Endometrial microvascular endothelial cells (primary cell): ENCODE results near the gene SZRD1. TPM values are rescaled to one million over a fixed set of nuclear protein-coding genes. Genes with fewer than 3 reads are reported as not detected.

Experiments
- in situ Hi-C: cut with HindIII; loops from 2 replicates; pipeline ENCODE4 v1.10.0; 2017; ENCODE audit warnings: low sequenced_read_pairs, low pct_unique_long_range_greater_than_20kb; ENCODE audit errors: inconsistent ontology term
- total RNA-seq: library from RNA; depleted of rRNA; stranded (reverse); fragments of >200 nt; gene quantifications from one replicate; pipeline ENCODE4 v1.2.3, GENCODE V29; 2015; ENCODE audit errors: inconsistent ontology term

SZRD1 gene
- total RNA-seq, 1 donor from 2014 or later, result 84.6 TPM

- in situ Hi-C loops, result loop anchor here (25.0 kb wide), 1 partner anchor 120 kb away; the partner anchor contains the start of gene CPLANE2
Measured at GRCh38 chr1:16356867-16357266, 10.2 kb upstream of the SZRD1 start.

DNA sequence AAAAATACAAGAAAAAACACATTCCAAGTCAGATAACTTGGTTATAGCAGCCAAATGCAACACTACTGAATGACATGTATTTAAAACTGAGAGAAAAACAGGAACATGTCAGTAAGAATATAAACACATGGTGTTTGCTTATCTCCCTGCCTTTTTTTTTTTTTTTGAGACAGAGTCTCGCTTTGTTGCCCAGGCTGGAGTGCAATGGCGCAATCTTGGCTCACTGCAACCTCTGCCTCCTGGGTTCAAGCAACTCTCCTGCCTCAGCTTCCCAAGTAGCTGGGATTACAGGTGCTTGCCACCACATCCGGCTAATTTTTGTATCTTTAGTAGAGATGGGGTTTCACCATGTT is 1.9 kb upstream of the SZRD1 start:
- in situ Hi-C loops, result loop anchor here (25.0 kb wide), 1 partner anchor 128 kb away; the partner anchor contains the start of gene CPLANE2

- in situ Hi-C loops, result loop anchor here (25.0 kb wide), 1 partner anchor 130 kb away; the partner anchor contains the start of gene CPLANE2
Measured at GRCh38 chr1:16367258-16367967, 371 bp downstream of the SZRD1 start.

DNA sequence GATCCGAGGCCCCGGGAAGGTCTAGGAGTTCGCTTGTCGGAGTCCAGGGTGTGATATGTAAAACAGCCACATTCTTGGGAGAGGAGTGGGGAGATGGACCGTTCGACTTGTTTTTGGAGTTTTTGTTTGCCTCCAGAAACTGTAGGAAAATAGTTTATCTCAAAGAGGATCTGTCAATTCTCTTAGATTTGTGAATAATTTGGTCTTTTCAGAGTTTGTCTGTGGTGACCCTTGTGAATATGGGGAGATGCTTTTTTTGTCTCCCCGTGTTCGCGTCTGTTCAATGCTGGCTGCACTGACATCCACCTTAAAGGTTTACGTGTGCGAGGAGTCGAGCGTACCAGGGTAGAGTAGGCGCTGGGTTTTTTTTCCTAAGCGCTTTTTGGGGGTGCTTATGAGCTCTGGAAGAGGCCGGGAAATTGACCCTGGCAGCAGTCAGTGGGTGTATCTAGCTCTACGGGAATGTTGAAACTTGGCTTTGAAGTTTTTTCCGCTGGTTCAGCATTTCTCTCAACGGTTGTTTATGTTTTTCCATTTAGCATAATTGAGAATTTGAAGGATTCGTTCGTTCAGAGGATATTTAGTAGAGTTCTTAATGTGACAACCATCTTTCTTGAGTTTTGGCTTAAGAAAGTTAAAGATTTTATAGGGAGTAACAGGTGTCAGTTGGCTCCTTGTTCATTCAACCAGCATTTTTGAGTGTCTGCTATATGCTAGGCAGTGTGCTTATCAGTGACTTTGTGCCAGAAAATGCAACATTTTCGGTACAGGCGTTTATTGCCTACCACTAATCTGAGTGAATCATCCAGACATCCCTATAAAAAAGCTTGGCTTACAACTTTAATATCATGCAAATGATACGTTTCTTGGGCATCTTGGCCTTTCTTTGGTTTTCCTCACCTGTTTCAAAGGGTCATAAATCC is 1.2 kb downstream of the SZRD1 start:
- in situ Hi-C loops, result loop anchor here (25.0 kb wide), 1 partner anchor 131 kb away; the partner anchor contains the start of gene CPLANE2

- in situ Hi-C loops, result loop anchor here (25.0 kb wide), 1 partner anchor 133 kb away; the partner anchor contains the start of gene CPLANE2
Measured at GRCh38 chr1:16369821-16370220, 2.8 kb downstream of the SZRD1 start.

DNA sequence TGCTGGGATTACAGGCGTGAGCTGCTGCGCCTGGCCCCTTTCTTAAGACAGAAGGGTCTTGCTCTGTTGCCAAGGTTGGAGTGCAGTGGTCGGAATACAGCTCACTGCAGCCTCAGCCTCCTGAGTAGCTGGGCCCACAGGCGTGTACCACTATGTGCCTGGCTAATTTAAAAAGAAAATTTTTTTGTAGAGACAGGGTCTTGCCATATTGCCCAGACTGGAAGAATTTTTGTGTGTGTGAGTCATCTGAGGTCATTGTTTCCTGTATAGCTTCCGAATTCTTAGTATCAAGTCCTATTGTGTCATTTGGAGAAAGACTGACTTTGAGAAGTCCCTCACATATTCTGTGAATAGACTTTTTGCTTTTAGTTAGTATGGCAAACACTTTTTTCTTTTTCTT is 4.7 kb downstream of the SZRD1 start:
- in situ Hi-C loops, result loop anchor here (25.0 kb wide), 1 partner anchor 134 kb away; the partner anchor contains the start of gene CPLANE2

- in situ Hi-C loops, result loop anchor here (25.0 kb wide), 1 partner anchor 135 kb away; the partner anchor contains the start of gene CPLANE2
Measured at GRCh38 chr1:16372535-16373285, 5.7 kb downstream of the SZRD1 start.

GRCh38 chr1:16374266-16374665 is 7.2 kb downstream of the SZRD1 start:
- in situ Hi-C loops, result loop anchor here (25.0 kb wide), 1 partner anchor 137 kb away; the partner anchor contains the start of gene CPLANE2

DNA sequence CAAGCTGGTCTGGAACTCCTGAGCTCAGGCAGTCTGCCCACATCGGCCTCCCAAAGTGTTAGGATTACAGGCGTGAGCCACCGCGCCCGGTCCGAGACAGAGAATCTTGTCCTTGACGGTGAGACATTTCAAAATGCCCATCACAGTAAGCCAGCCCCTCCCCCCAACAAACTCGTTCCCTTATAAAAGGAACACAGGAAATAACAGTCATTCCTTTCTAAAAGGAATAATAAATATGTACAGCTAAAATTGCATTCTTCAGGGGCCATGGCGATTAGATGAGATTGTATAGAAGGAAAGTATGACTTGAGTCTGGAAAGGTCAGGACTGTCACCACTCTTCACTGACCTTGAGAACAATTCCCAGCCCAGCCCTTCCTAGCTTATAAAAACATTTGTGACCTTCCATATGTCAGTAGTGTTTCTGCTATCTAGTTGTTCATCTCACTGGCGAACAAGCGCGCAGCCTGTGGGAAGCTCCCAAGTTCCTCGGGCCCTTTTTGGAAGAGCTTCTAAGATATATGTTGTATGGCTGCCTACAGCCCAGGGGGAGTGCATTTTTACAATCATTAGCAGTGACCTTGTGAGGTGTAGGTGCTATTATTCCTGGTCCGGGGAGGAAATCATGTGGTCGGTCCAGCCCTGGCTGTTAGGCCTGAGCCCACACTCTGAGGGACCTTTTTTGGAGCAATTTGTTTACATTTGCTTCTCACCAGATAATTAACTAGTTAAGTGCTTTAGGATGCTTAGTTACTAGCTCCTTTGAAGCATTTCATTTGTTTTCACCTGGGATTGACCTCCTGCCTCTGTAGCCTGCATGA is 8.7 kb downstream of the SZRD1 start:
- in situ Hi-C loops, result no loop called here

DNA sequence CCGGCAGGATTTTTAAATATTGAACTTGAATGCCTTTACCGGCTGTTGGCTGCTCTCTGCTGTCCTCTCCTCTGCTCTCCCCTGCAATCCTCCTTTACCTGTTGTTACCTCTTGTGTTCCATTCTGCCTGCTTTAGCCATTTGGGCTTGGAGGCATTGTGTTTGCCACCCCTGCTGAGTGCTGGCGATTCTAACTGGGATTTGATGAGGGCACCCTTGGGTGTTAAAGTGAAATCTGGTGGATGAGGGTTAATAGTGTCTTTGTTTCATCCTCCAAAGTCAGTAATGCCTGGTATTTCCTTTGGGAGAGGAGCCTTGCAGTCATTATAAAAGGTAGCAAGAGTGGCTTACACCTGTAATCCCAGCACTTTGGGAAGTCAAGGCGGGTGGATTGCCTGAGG is 9.9 kb downstream of the SZRD1 start:
- in situ Hi-C loops, result no loop called here

DNA sequence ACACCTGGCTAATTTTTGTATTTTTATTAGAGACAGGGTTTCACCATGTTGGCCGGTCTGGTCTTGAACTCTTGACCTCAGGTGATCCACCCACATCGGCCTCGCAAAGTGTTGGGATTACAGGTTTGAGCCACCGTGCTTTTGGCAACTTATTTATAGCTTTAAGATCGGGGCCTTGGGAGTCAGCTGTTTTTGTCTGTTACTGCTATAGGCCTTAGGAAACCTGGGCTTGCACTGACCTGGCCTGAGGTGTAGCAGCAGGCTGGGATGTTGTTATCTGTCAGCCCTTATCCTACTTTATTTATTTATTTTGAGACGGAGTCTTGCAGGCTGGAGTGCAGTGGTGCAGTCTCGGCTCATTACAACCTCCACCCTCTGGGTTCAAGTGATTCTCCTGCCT is 11.4 kb downstream of the SZRD1 start:
- in situ Hi-C loops, result no loop called here

GRCh38 chr1:16380868-16381267 is 13.8 kb downstream of the SZRD1 start:
- in situ Hi-C loops, result no loop called here

DNA sequence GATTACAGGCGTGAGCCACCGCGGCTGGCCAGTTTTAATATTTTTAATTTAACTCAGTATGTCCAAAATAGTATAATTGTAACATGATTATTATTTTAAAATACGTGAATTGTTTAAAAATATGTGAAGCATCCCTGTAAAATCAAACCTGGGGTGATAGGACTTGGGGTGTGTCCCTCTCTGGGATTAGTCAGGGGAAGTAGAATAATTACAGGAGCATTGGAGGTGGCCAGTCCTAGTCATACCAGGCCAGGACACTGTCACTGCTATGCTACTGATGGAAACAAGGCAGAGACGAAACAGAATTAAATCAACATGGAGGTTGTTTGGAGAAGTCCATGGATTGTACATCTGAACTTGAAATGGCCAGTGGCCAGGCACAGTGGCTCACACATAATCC is 16.8 kb downstream of the SZRD1 start:
- in situ Hi-C loops, result no loop called here

GRCh38 chr1:16385659-16386453 is 18.8 kb downstream of the SZRD1 start:
- in situ Hi-C loops, result no loop called here

DNA sequence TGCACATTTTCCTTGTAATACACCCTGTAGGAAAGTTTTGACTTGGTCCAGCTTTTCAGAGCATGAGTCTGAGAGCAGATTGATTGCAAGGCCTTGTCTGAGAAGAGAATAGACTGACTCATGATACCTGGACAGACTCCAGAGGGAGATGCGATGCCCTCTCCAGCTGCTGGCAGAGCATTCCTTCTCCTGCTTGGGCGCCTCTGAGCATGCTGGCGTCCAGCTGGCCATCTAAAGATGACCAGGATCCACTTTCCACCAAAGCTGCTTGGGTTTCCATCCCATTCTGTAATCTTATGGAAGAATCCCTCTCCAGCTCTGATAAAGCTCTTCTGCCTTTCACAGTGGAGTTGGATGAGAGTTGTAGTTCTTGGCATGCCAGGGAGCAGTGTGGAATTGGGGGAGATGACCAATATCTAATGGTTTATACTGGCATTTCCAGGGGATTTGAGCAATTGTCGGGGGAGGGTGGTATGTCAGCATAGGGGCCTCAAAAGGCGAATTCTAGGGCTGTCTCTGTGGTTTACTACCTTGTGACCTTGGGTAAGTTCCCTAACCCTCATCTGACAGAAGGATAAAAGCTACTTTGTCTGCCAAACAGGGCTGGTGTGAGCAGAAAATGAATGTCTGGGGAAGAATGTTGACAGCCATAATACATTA is 19.5 kb downstream of the SZRD1 start:
- in situ Hi-C loops, result no loop called here

- in situ Hi-C loops, result no loop called here
Measured at GRCh38 chr1:16387201-16388188, 20.5 kb downstream of the SZRD1 start.
